Calu3 (cell line): ENCODE results near the gene HNF4A. TPM values are rescaled to one million over a fixed set of nuclear protein-coding genes. Genes with fewer than 3 reads are reported as not detected.

Experiments used
- BruUV-seq: library from RNA; stranded (reverse); fragments of 400-500 nt; replicated peaks from 2 replicates; lab custom pipeline; 2021; lab: Mats Ljungman, UMichigan
- CTCF ChIA-PET: fragments of 300-600 bp; sonication (Branson Sonifier 250); formaldehyde crosslinking; loops from one replicate; lab custom pipeline; 2022; ENCODE audit warnings: antibody characterized with exemption; lab: Charles Lee
- DNase-seq: peaks from one replicate; pipeline ENCODE4 v3.0.0; 2022
- H3K27ac Mint-ChIP-seq: one replicate; pipeline ENCODE4 v1.8.0; 2022; ENCODE audit warnings: mixed read lengths; ENCODE audit not compliant: unreplicated experiment
- H3K27me3 Mint-ChIP-seq: one replicate; pipeline ENCODE4 v1.8.0; 2022; ENCODE audit warnings: mixed read lengths; ENCODE audit not compliant: unreplicated experiment
- H3K36me3 Mint-ChIP-seq: one replicate; pipeline ENCODE4 v1.8.0; 2022; ENCODE audit warnings: mild to moderate bottlenecking, moderate library complexity, mixed read lengths; ENCODE audit not compliant: insufficient read depth, unreplicated experiment
- H3K4me1 Mint-ChIP-seq: one replicate; pipeline ENCODE4 v1.8.0; 2022; ENCODE audit warnings: mild to moderate bottlenecking, low read depth, mixed read lengths; ENCODE audit not compliant: unreplicated experiment
- H3K4me3 Mint-ChIP-seq: one replicate; pipeline ENCODE4 v1.8.0; 2022; ENCODE audit warnings: mild to moderate bottlenecking, low read depth, moderate library complexity, mixed read lengths; ENCODE audit not compliant: unreplicated experiment
- H3K9me3 Mint-ChIP-seq: one replicate; pipeline ENCODE4 v1.8.0; 2022; ENCODE audit warnings: low read depth, mixed read lengths; ENCODE audit not compliant: unreplicated experiment
- intact Hi-C: fragments of 100-400 bp; cut with micrococcal nuclease; formaldehyde crosslinking; loops from one replicate; pipeline ENCODE4 v1.10.0; 2022; ENCODE audit not compliant: unreplicated experiment
- total RNA-seq: library from RNA; stranded (reverse); gene quantifications from 2 replicates; pipeline ENCODE4 v1.2.3, GENCODE V29; 2022
- TF ChIP-seq, protein P1 (sequence below): fragments of 200-600 bp; IDR thresholded peaks from one replicate; pipeline ENCODE4 v1.8.0; 2022; ENCODE audit warnings: antibody characterized with exemption; ENCODE audit not compliant: unreplicated experiment

The HNF4A gene
- total RNA-seq, 1 experiment from 2014 or later: 27.7 TPM

DNA sequence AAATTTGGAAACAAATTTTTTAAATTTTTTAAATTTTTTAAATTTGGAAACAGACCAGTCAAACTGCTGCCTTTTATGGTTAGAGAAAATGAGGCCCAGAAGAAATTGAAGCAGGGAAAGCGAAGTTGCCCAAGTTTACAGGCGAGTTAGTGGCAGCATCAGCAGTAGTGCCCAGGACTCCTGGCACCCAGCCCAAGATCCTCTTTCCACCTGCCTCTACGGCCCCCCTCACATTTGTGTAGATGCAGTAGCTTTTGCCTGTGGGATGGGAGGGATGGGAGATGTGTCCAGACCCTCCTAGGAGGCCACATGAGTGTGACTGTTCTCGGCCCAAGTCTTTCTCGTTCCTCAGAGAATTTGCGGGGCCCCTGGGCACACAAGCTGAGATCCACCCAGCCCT lies 49.8 kb downstream of the HNF4A start:
- BruUV-seq: no TSS peak
- CTCF ChIA-PET: interaction anchor here (1.1 kb wide), 1 partner anchor 14 kb away, joined by 4 read pairs; no protein-coding TSS in a partner anchor
- TF ChIP-seq, protein P1, sequence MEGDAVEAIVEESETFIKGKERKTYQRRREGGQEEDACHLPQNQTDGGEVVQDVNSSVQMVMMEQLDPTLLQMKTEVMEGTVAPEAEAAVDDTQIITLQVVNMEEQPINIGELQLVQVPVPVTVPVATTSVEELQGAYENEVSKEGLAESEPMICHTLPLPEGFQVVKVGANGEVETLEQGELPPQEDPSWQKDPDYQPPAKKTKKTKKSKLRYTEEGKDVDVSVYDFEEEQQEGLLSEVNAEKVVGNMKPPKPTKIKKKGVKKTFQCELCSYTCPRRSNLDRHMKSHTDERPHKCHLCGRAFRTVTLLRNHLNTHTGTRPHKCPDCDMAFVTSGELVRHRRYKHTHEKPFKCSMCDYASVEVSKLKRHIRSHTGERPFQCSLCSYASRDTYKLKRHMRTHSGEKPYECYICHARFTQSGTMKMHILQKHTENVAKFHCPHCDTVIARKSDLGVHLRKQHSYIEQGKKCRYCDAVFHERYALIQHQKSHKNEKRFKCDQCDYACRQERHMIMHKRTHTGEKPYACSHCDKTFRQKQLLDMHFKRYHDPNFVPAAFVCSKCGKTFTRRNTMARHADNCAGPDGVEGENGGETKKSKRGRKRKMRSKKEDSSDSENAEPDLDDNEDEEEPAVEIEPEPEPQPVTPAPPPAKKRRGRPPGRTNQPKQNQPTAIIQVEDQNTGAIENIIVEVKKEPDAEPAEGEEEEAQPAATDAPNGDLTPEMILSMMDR: no peak
- Mint-ChIP-seq H3K36me3 (peaks cover 20% of the 10 kb centered on the region), H3K4me1 (peaks cover 58% of the 10 kb centered on the region), H3K9me3 (peaks cover 4% of the 10 kb centered on the region), H3K27me3 (no peaks in the 10 kb centered on the region), H3K27ac (peak overlapping the region; percentile 34), H3K4me3 (no peak overlapping the region)
- DNase-seq: no peak
- intact Hi-C loops: no loop called here

DNA sequence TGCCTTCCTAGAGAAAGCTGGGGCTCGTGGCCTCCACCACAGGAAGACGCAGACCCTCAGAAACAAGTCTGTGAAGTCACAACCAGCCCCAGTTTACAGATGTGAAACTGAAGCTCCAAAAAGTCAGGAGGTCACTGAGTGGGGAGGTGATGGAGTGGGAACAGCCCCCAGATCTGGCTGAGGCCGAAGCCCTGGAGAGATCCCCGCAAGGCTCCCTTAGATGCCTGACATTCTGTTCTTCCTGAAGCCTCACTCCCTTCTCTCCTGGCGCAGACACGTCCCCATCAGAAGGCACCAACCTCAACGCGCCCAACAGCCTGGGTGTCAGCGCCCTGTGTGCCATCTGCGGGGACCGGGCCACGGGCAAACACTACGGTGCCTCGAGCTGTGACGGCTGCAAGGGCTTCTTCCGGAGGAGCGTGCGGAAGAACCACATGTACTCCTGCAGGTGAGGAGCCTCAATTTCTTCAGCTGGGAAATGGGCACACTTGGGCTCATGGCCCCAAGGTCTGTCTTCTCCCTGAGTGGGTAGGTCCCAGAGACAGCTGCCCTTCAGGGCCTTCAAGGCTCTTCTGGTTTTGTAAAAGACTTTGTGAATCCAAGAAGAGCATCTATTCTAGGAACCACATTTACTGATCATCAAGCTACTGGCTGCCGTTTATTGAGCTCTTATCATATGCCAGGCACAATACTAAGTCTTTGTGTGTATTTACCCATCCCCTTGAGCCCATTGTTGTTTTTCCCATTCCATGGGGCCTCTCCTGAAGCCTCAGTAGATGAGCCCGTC lies 50.5 kb downstream of the HNF4A start:
- no TSS peak for BruUV-seq
- no peak overlapping the region for H3K27ac Mint-ChIP-seq
- H3K9me3 Mint-ChIP-seq: peaks cover 4% of the 10 kb centered on the region
- TF ChIP-seq, protein P1: no peak
- H3K4me1 Mint-ChIP-seq: peaks cover 51% of the 10 kb centered on the region
- no peaks in the 10 kb centered on the region for H3K27me3 Mint-ChIP-seq
- intact Hi-C loops: no loop called here
- H3K4me3 Mint-ChIP-seq: no peak overlapping the region
- DNase-seq: no peak
- peaks cover 23% of the 10 kb centered on the region for H3K36me3 Mint-ChIP-seq
- CTCF ChIA-PET: interaction anchor here (0.5 to 1.5 kb wide), 4 partner anchors 13 to 183 kb away, joined by 3 to 6 read pairs (median 4); no protein-coding TSS in a partner anchor

DNA sequence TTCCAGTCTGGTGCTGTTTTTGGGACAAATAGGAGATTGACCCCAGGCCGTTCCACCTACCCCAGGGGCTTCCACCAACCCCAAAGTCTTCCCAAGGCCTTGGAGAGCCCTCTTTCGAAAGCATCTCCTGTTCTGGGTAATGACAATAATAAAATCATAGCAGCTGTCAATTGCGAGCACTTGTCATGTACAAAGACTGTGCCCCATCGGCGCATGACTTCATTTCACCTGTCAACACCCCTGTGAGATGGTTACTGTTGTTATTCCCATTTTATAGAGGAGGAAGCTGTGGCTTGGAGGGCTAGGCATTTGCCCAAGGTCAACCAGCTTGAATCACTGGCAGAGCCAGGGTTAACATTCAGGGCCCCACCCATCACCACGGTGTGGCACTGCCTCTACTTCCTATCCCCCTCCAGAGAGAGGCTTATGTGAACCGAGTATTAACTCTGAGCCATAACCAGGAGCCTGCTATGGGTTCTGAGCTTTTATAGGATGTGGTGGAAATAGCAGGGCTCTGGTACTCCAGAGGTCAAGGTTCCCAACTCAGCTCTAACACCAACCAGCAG lies 51.2 kb downstream of the HNF4A start:
- TF ChIP-seq, protein P1: no peak
- CTCF ChIA-PET: interaction anchor here (0.5 to 2.2 kb wide), 8 partner anchors 8 to 289 kb away, joined by 3 to 8 read pairs (median 4); no protein-coding TSS in a partner anchor

DNA sequence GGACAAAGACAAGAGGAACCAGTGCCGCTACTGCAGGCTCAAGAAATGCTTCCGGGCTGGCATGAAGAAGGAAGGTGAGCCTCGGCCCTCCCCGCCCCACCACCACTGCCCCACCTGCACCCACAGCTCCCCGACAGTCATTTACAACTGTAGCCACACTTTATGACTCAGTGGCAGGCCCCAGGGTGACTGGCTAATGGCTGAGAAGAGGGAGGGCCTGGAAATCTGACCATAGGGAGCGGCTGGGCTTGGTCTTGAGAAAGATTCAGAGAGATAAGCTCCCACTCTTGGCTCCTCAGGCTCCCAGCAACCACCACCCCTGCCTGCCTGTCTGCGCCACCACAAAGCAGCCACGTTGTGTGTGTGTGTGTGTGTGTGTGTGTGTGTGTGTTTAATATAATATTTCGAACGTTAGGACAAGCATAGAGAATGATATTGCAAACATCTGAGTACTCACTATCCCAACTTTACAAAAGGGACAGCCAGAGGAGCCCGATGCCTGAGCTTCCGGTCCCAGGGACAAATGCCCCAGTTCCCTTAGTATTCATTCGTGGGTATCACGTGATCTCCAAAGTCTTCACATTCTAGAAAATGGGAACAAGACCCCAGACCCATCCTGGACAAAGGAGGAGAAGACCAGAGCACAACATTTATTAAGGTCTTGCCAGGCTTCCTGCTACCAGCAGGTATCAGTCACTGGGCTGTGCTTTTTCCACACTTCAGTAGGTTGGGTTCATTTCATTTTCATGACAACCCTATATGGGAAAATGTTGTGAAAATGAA lies 52.1 kb downstream of the HNF4A start:
- H3K27ac Mint-ChIP-seq: peak overlapping the region; percentile 88
- peak; percentile 93 for DNase-seq
- CTCF ChIA-PET: interaction anchor here (0.6 to 2.2 kb wide), 13 partner anchors 9 to 1513 kb away, joined by 3 to 8 read pairs (median 4); partner anchors contain the start of gene HNF4A
- TF ChIP-seq, protein P1: no peak
- intact Hi-C loops: no loop called here
- TSS peak; percentile 65 for BruUV-seq
- H3K36me3 Mint-ChIP-seq: peaks cover 23% of the 10 kb centered on the region
- no peaks in the 10 kb centered on the region for H3K27me3 Mint-ChIP-seq
- peak overlapping the region; percentile 20 for H3K4me3 Mint-ChIP-seq
- H3K4me1 Mint-ChIP-seq: peaks cover 36% of the 10 kb centered on the region
- peaks cover 4% of the 10 kb centered on the region for H3K9me3 Mint-ChIP-seq

More for the DNA sequence above, 51.2 kb downstream of the HNF4A start:
- intact Hi-C loops: no loop called here
- no peak for DNase-seq
- no TSS peak for BruUV-seq
- H3K9me3 Mint-ChIP-seq: peaks cover 4% of the 10 kb centered on the region
- no peaks in the 10 kb centered on the region for H3K27me3 Mint-ChIP-seq
- peak overlapping the region; percentile 88 for H3K27ac Mint-ChIP-seq
- H3K4me3 Mint-ChIP-seq: peak overlapping the region; percentile 20
- peaks cover 23% of the 10 kb centered on the region for H3K36me3 Mint-ChIP-seq
- peaks cover 44% of the 10 kb centered on the region for H3K4me1 Mint-ChIP-seq
